ENCODE data around the gene ZRANB3. TPM values are rescaled to one million over a fixed set of nuclear protein-coding genes. Genes with fewer than 3 reads are reported as not detected.

ZRANB3 gene
- total RNA-seq, 1 donor from 2014 or later = 7.0 TPM

GRCh38 chr2:135320465-135321355, 210.3 kb downstream of the ZRANB3 start:
- H3K4me1 Mint-ChIP-seq (ENCODE audit: low read depth) = no peaks in the 10 kb centered on the region
- no peak overlapping the region for H3K4me3 Mint-ChIP-seq (ENCODE audit: unreplicated experiment)
- no peaks in the 10 kb centered on the region for H3K36me3 Mint-ChIP-seq (ENCODE audit: low read depth)
- no peak for DNase-seq (ENCODE audit: low spot score)
- TF ChIP-seq, protein P1, sequence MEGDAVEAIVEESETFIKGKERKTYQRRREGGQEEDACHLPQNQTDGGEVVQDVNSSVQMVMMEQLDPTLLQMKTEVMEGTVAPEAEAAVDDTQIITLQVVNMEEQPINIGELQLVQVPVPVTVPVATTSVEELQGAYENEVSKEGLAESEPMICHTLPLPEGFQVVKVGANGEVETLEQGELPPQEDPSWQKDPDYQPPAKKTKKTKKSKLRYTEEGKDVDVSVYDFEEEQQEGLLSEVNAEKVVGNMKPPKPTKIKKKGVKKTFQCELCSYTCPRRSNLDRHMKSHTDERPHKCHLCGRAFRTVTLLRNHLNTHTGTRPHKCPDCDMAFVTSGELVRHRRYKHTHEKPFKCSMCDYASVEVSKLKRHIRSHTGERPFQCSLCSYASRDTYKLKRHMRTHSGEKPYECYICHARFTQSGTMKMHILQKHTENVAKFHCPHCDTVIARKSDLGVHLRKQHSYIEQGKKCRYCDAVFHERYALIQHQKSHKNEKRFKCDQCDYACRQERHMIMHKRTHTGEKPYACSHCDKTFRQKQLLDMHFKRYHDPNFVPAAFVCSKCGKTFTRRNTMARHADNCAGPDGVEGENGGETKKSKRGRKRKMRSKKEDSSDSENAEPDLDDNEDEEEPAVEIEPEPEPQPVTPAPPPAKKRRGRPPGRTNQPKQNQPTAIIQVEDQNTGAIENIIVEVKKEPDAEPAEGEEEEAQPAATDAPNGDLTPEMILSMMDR (IDR thresholded peaks at IDR 0.05) = no peak
- H3K27me3 Mint-ChIP-seq (ENCODE audit: low read depth) = no peaks in the 10 kb centered on the region
- H3K9me3 Mint-ChIP-seq (ENCODE audit: low read depth) = peaks cover 2% of the 10 kb centered on the region
- no peak overlapping the region for H3K27ac Mint-ChIP-seq (ENCODE audit: unreplicated experiment)

- TF ChIP-seq, protein P1 (IDR thresholded peaks at IDR 0.05) = no peak
- no peak overlapping the region for H3K27ac Mint-ChIP-seq (ENCODE audit: unreplicated experiment)
- no peak for DNase-seq (ENCODE audit: low spot score)
- H3K36me3 Mint-ChIP-seq (ENCODE audit: low read depth) = no peaks in the 10 kb centered on the region
- H3K4me3 Mint-ChIP-seq (ENCODE audit: unreplicated experiment) = no peak overlapping the region
- no peaks in the 10 kb centered on the region for H3K27me3 Mint-ChIP-seq (ENCODE audit: low read depth)
- no peaks in the 10 kb centered on the region for H3K4me1 Mint-ChIP-seq (ENCODE audit: low read depth)
- H3K9me3 Mint-ChIP-seq (ENCODE audit: low read depth) = no peaks in the 10 kb centered on the region
These were observed 212.2 kb downstream of the ZRANB3 start for GRCh38 chr2:135318808-135319207.

- DNase-seq (ENCODE audit: low spot score) = no peak
- H3K27ac Mint-ChIP-seq (ENCODE audit: unreplicated experiment) = no peak overlapping the region
- TF ChIP-seq, protein P1 (IDR thresholded peaks at IDR 0.05) = no peak
- no peaks in the 10 kb centered on the region for H3K9me3 Mint-ChIP-seq (ENCODE audit: low read depth)
- H3K4me1 Mint-ChIP-seq (ENCODE audit: low read depth) = no peaks in the 10 kb centered on the region
- H3K27me3 Mint-ChIP-seq (ENCODE audit: low read depth) = no peaks in the 10 kb centered on the region
- H3K4me3 Mint-ChIP-seq (ENCODE audit: unreplicated experiment) = no peak overlapping the region
- H3K36me3 Mint-ChIP-seq (ENCODE audit: low read depth) = no peaks in the 10 kb centered on the region
These were observed 213.6 kb downstream of the ZRANB3 start for GRCh38 chr2:135317375-135317774.

DNA sequence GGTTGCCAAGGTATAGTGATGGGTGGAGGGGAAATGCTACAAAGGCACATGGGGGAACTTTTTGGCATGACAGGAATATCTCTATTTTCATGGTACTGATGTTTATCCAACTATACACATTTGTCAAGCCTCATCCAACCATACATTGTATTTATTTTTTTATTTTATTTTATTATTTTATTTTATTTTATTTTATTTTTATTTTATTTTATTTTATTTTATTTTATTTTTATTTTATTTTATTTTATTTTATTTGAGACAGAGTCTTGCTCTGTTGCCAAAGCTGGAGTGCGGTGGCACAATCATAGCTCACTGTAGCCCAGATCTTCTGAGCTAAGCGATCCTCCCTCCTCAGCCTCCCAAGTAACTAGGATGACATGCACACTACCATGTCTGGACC, 219.1 kb downstream of the ZRANB3 start:
- Mint-ChIP-seq H3K4me1 (ENCODE audit: low read depth) (no peaks in the 10 kb centered on the region), H3K27me3 (ENCODE audit: low read depth) (no peaks in the 10 kb centered on the region), H3K4me3 (ENCODE audit: unreplicated experiment) (no peak overlapping the region), H3K27ac (ENCODE audit: unreplicated experiment) (no peak overlapping the region), H3K9me3 (ENCODE audit: low read depth) (no peaks in the 10 kb centered on the region), H3K36me3 (ENCODE audit: low read depth) (peaks cover 5% of the 10 kb centered on the region)
- TF ChIP-seq, protein P1 (IDR thresholded peaks at IDR 0.05) = no peak
- DNase-seq (ENCODE audit: low spot score) = no peak

- H3K27me3 Mint-ChIP-seq (ENCODE audit: low read depth) = no peaks in the 10 kb centered on the region
- TF ChIP-seq, protein P1 (IDR thresholded peaks at IDR 0.05) = no peak
- DNase-seq (ENCODE audit: low spot score) = no peak
- H3K27ac Mint-ChIP-seq (ENCODE audit: unreplicated experiment) = no peak overlapping the region
- no peak overlapping the region for H3K4me3 Mint-ChIP-seq (ENCODE audit: unreplicated experiment)
- peaks cover 5% of the 10 kb centered on the region for H3K36me3 Mint-ChIP-seq (ENCODE audit: low read depth)
- no peaks in the 10 kb centered on the region for H3K9me3 Mint-ChIP-seq (ENCODE audit: low read depth)
- H3K4me1 Mint-ChIP-seq (ENCODE audit: low read depth) = no peaks in the 10 kb centered on the region
These were observed 219.8 kb downstream of the ZRANB3 start for GRCh38 chr2:135311268-135311667.

Measured in chondrocyte (in vitro differentiated cells).